H9 (cell line): ENCODE data around the gene ZG16. TPM values are rescaled to one million over a fixed set of nuclear protein-coding genes. Genes with fewer than 3 reads are reported as not detected.

ENCODE experiments used
- DNase-seq: peaks from one replicate; pipeline ENCODE4 v3.0.0-alpha.2; 2017
- H2AFZ ChIP-seq: one replicate; pipeline ENCODE4 v1.6.1; 2013; ENCODE audit warnings: mild to moderate bottlenecking, low read length, control low read depth, moderate library complexity
- H2AK5ac ChIP-seq: 2 replicates; pipeline ENCODE4 v1.6.1; 2013; ENCODE audit warnings: low read length, control low read depth, mixed read lengths; ENCODE audit not compliant: insufficient read length
- H2BK120ac ChIP-seq: one replicate; pipeline ENCODE4 v1.6.1; 2013; ENCODE audit warnings: low read depth, mild to moderate bottlenecking, low read length, control low read depth, inconsistent platforms; ENCODE audit not compliant: poor library complexity, severe bottlenecking
- H2BK12ac ChIP-seq: 2 replicates; pipeline ENCODE4 v1.6.1; 2013; ENCODE audit warnings: low read length, control low read depth, mixed read lengths, low read depth; ENCODE audit not compliant: insufficient read length
- H2BK15ac ChIP-seq: 2 replicates; pipeline ENCODE4 v1.6.1; 2013; ENCODE audit warnings: low read depth, low read length, control low read depth
- H2BK20ac ChIP-seq: one replicate; pipeline ENCODE4 v1.6.1; 2013; ENCODE audit warnings: low read depth, mild to moderate bottlenecking, low read length, control low read depth, inconsistent platforms; ENCODE audit not compliant: poor library complexity, severe bottlenecking
- H2BK5ac ChIP-seq: 2 replicates; pipeline ENCODE4 v1.6.1; 2013; ENCODE audit warnings: low read length, control low read depth, mixed read lengths; ENCODE audit not compliant: insufficient read length
- H3K14ac ChIP-seq: 2 replicates; pipeline ENCODE4 v1.6.1; 2013; ENCODE audit warnings: low read length, control low read depth; ENCODE audit not compliant: insufficient read depth
- H3K18ac ChIP-seq: 2 replicates; pipeline ENCODE4 v1.6.1; 2013; ENCODE audit warnings: low read depth, mild to moderate bottlenecking, mixed read lengths, low read length, control low read depth; ENCODE audit not compliant: insufficient read length
- H3K23ac ChIP-seq: 2 replicates; pipeline ENCODE4 v1.6.1; 2013; ENCODE audit warnings: low read length, control low read depth, mixed read lengths, low read depth; ENCODE audit not compliant: insufficient read length
- H3K23me2 ChIP-seq: 2 replicates; pipeline ENCODE4 v1.6.1; 2013; ENCODE audit warnings: low read depth, mild to moderate bottlenecking, mixed read lengths, low read length, control low read depth; ENCODE audit not compliant: insufficient read length, poor library complexity, severe bottlenecking
- H3K27ac ChIP-seq: 2 replicates; pipeline ENCODE4 v1.5.1; 2013; ENCODE audit warnings: low read length, control low read depth, mixed read lengths, low read depth; ENCODE audit not compliant: insufficient read length
- H3K27me3 ChIP-seq: 2 replicates; pipeline ENCODE4 v1.6.1; 2013; ENCODE audit warnings: low read length, control low read depth, inconsistent platforms; ENCODE audit not compliant: insufficient read depth
- H3K4ac ChIP-seq: 2 replicates; pipeline ENCODE4 v1.6.1; 2013; ENCODE audit warnings: low read depth, mild to moderate bottlenecking, control low read depth, inconsistent platforms, low read length, moderate library complexity
- H3K4me1 ChIP-seq: 2 replicates; pipeline ENCODE4 v1.6.1; 2013; ENCODE audit warnings: low read length, control low read depth, inconsistent platforms; ENCODE audit not compliant: insufficient read depth
- H3K4me2 ChIP-seq: 2 replicates; pipeline ENCODE4 v1.6.1; 2013; ENCODE audit warnings: low read length, control low read depth, mixed read lengths; ENCODE audit not compliant: insufficient read length, insufficient read depth
- H3K56ac ChIP-seq: 2 replicates; pipeline ENCODE4 v1.6.1; 2013; ENCODE audit warnings: low read depth, mild to moderate bottlenecking, mixed read lengths, low read length, control low read depth; ENCODE audit not compliant: insufficient read length
- H3K79me1 ChIP-seq: 2 replicates; pipeline ENCODE4 v1.6.1; 2013; ENCODE audit warnings: low read depth, mild to moderate bottlenecking, moderate library complexity, low read length, control low read depth, inconsistent platforms; ENCODE audit not compliant: insufficient read depth, poor library complexity, severe bottlenecking
- H3K79me2 ChIP-seq: 2 replicates; pipeline ENCODE4 v1.6.1; 2013; ENCODE audit warnings: low read length, control low read depth, inconsistent platforms; ENCODE audit not compliant: insufficient read depth
- H3K9ac ChIP-seq: 2 replicates; pipeline ENCODE4 v1.6.1; 2013; ENCODE audit warnings: low read length, control low read depth, mixed read lengths; ENCODE audit not compliant: insufficient read length; ENCODE audit errors: extremely low read depth
- H3K9me3 ChIP-seq: one replicate; pipeline ENCODE4 v1.6.1; 2013; ENCODE audit warnings: low read depth, low read length, inconsistent platforms; ENCODE audit not compliant: control insufficient read depth
- H3T11ph ChIP-seq: one replicate; pipeline ENCODE4 v1.6.1; 2013; ENCODE audit warnings: mild to moderate bottlenecking, low read length, control low read depth, inconsistent platforms
- H4K20me1 ChIP-seq: one replicate; pipeline ENCODE4 v1.6.1; 2013; ENCODE audit not compliant: control insufficient read depth, insufficient read length, insufficient read depth
- H4K5ac ChIP-seq: 2 replicates; pipeline ENCODE4 v1.6.1; 2013; ENCODE audit warnings: low read depth, mild to moderate bottlenecking, mixed read lengths, low read length, control low read depth; ENCODE audit not compliant: insufficient read length
- H4K8ac ChIP-seq: replicated peaks from 2 replicates; pipeline ENCODE4 v1.6.1; 2013; ENCODE audit warnings: low read length, control low read depth, mixed read lengths, low read depth; ENCODE audit not compliant: insufficient read length
- H4K91ac ChIP-seq: 2 replicates; pipeline ENCODE4 v1.6.1; 2013; ENCODE audit warnings: low read depth, mild to moderate bottlenecking, moderate library complexity, mixed read lengths, low read length, control low read depth; ENCODE audit not compliant: insufficient read length
- H3K27ac Mint-ChIP-seq, 3 experiments: 2 replicates in 2 of 3; 3 replicates in 1 of 3; pipeline ENCODE4 v1.8.0; 2020 to 2021; ENCODE audit warnings: mixed read lengths in 3 of 3, mild to moderate bottlenecking in 1 of 3, moderate library complexity in 1 of 3
- H3K27me3 Mint-ChIP-seq: 2 replicates; pipeline ENCODE4 v1.8.0; 2021; ENCODE audit warnings: low read depth, mild to moderate bottlenecking, moderate library complexity, mixed read lengths
- H3K36me3 Mint-ChIP-seq, 3 experiments: 2 replicates in 2 of 3; 3 replicates in 1 of 3; pipeline ENCODE4 v1.8.0; 2020 to 2021; ENCODE audit warnings: low read depth in 3 of 3, mixed read lengths in 3 of 3; ENCODE audit not compliant: insufficient read depth in 1 of 3
- H3K4me1 Mint-ChIP-seq, 2 experiments: 2 replicates each; pipeline ENCODE4 v1.8.0; 2020; ENCODE audit warnings: mixed read lengths in 2 of 2
- H3K4me3 Mint-ChIP-seq, 2 experiments: 2 replicates in 1 of 2; 3 replicates in 1 of 2; pipeline ENCODE4 v1.8.0; 2020 to 2021; ENCODE audit warnings: mild to moderate bottlenecking in 2 of 2, mixed read lengths in 2 of 2, moderate library complexity in 1 of 2
- H3K9me3 Mint-ChIP-seq, 2 experiments: 2 replicates in 1 of 2; 3 replicates in 1 of 2; pipeline ENCODE4 v1.8.0; 2020; ENCODE audit warnings: mild to moderate bottlenecking in 2 of 2, mixed read lengths in 2 of 2, moderate library complexity in 1 of 2
- WGBS: extraction: QIAGEN DNeasy Blood & Tissue Kit; methylation state at CpG from one replicate; pipeline ENCODE4 v1.1.7; 2013; ENCODE audit warnings: missing lambda C conversion rate, low lambda C conversion rate, mixed read lengths; ENCODE audit not compliant: insufficient read length; ENCODE audit errors: extremely low coverage; 5-methylcytosine and 5-hydroxymethylcytosine counted together
- total RNA-seq: library from RNA; stranded (reverse); gene quantifications from 2 replicates; pipeline ENCODE4 v1.2.1, GENCODE V29; 2021
- TF ChIP-seq, protein P1 (sequence below): fragments of 200-600 bp; sonication (generic); conservative IDR thresholded peaks from 3 replicates; pipeline ENCODE4 v1.8.0; 2021; ENCODE audit warnings: antibody characterized with exemption, mild to moderate bottlenecking

ZG16 gene
- total RNA-seq, 1 experiment from 2014 or later: not detected

DNA sequence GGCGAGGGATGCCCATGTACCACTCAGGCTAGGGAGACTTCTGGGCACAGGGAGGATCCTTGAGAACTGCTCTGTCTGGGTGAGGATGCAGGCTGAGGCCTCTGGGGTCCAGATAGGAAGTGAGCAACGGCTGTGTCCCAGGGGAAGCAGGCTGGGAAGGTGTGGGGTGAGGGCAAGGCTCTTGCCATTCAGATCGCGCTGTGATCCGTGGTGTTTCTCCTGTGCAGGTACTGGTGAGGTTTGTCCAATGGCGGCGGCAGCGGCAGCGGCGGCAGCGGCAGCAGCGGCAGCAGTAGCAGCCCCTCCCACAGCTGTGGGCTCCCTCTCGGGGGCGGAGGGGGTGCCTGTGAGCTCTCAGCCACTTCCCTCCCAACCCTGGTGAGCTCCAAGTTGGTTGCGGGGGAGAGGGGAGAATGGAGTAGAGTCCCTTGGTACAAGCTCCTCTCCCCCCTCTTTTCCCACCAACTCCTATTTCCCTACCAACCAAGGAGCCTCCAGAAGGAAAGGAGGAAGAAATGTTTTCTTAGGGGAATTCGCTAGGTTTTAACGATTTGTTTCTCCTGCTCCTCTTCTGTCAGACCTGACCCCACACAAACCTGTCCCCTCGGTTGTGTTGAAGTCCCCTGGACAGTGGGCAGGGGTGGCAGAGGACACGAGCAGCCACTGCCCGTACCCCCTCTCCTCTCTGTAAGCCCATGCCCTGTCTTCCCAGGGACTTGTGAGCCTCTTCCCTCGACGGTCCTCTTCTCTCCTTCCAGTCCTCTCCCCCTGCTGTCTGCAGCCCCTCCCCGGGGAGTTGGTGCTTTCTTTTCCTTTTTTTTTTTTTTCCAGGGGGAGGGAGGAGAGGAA lies 32.0 kb downstream of the ZG16 start:
- Histone ChIP-seq H3K18ac (no peak overlapping the region), H3K4me2 (peak overlapping the region; percentile 55), H2AK5ac (no peak overlapping the region), H3K79me1 (no peaks in the 10 kb centered on the region), H3K23ac (no peak overlapping the region), H4K5ac (no peak overlapping the region), H3K79me2 (peaks cover 2% of the 10 kb centered on the region; the same call in 1 of the 2 replicates), H2BK15ac (no peak overlapping the region), H2AFZ (no peak overlapping the region), H3K27me3 (no peaks in the 10 kb centered on the region), H3K9ac (no peak overlapping the region), H3K4ac (no peak overlapping the region), H3K14ac (no peak overlapping the region), H4K91ac (no peak overlapping the region), H2BK120ac (no peak overlapping the region), H3K9me3 (no peaks in the 10 kb centered on the region), H3K4me1 (peaks cover 6% of the 10 kb centered on the region; the same call in 1 of the 2 replicates), H3K56ac (no peak overlapping the region), H2BK5ac (no peak overlapping the region), H4K8ac (no peak overlapping the region), H2BK12ac (no peak overlapping the region), H4K20me1 (no peaks in the 10 kb centered on the region), H3K23me2 (peaks cover 47% of the 10 kb centered on the region), H2BK20ac (no peak overlapping the region), H3T11ph (no peak overlapping the region), H3K27ac (no peak overlapping the region)
- no CpG with 5 or more reads among the region's 23 CpGs for WGBS
- peaks cover 47 to 60% of the 10 kb centered on the region in 2 experiments for H3K4me1 Mint-ChIP-seq
- H3K36me3 Mint-ChIP-seq: peaks cover 12 to 30% (median 13%) of the 10 kb centered on the region in 3 experiments
- H3K9me3 Mint-ChIP-seq: no peaks in the 10 kb centered on the region; a peak in 1 of 5 replicates
- TF ChIP-seq, protein P1, sequence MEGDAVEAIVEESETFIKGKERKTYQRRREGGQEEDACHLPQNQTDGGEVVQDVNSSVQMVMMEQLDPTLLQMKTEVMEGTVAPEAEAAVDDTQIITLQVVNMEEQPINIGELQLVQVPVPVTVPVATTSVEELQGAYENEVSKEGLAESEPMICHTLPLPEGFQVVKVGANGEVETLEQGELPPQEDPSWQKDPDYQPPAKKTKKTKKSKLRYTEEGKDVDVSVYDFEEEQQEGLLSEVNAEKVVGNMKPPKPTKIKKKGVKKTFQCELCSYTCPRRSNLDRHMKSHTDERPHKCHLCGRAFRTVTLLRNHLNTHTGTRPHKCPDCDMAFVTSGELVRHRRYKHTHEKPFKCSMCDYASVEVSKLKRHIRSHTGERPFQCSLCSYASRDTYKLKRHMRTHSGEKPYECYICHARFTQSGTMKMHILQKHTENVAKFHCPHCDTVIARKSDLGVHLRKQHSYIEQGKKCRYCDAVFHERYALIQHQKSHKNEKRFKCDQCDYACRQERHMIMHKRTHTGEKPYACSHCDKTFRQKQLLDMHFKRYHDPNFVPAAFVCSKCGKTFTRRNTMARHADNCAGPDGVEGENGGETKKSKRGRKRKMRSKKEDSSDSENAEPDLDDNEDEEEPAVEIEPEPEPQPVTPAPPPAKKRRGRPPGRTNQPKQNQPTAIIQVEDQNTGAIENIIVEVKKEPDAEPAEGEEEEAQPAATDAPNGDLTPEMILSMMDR: no peak
- peak; percentile 49 for DNase-seq
- peak overlapping the region; percentile 88 to 98 (median 96); a peak in 5 of 7 replicates for H3K27ac Mint-ChIP-seq
- peak overlapping the region; percentile 80 to 96 for H3K4me3 Mint-ChIP-seq
- no peaks in the 10 kb centered on the region; the same call in 1 of the 2 replicates for H3K27me3 Mint-ChIP-seq
